LNCAP (cell line): ENCODE results near the gene TBC1D14.

Experiments
- CTCF ChIP-seq: fragments of 450-650 bp; IDR thresholded peaks from 2 replicates; pipeline ENCODE4 v1.5.1; 2017; ENCODE audit warnings: mild to moderate bottlenecking

Gene TBC1D14

GRCh38 chr4:7050481-7051143, 141.0 kb downstream of the TBC1D14 start:
- TF ChIP-seq CTCF, result no peak

GRCh38 chr4:7051144-7051495, 141.5 kb downstream of the TBC1D14 start:
- TF ChIP-seq CTCF, result no peak

DNA sequence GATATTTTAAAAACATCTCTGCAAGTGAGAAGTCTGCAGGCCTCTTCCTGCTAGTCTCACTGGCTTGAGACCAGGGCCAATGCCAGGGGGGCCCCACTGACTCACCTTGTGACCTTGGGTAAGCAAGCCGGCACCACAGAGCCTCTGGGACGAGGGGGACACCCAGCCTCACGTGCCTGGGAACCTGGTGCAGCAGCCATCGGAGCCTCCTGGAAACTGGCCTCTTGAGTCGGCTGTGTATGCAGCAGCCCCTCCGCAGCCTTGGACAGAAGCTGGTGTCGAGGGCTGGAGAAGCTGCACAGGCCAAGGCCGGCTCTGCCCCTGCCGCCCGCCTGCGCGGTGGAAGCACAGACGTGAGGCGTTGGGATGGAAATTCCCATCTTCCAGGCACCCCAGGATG, 142.3 kb downstream of the TBC1D14 start:
- TF ChIP-seq CTCF, result no peak

GRCh38 chr4:7052313-7052712, 142.7 kb downstream of the TBC1D14 start:
- TF ChIP-seq CTCF, result no peak

DNA sequence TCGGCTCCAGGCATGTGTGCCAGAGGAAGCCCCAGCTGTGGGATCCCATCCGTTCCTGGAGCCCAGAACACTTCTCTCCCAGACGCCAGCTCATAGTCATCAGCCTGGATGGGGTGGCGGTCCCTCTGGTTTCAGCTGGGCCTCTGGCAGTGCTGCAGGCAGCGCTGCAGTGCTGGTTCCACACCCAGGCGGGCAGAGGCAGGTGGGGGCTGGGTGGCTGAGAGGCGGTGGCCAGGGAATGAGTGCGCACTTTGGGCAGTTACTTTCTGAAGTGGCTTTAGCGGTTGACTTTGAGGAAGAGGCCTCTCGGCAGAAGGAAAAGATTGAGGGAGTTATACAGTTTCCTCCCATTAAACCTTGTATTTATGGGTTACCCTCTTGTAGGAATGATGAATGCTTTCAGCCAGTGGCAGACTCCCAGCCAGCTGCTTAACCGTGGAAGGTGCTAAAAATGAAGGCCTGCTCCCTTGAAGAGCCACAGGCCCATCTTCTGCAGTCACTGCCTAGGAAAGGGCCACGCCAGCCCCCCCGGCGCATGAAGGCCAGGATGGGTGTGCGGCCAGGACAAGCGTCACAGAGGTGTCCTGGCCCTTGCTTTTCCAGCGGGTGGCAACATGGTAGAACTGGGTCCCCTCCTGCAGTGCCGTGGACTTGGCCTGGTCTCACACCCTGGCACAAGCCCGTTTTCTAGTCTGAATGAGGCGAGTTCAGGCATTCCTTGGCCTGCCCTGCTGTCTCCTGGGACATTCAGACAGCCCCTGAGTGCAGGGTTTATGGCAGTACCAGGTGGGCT, 143.5 kb downstream of the TBC1D14 start:
- no peak for TF ChIP-seq CTCF

DNA sequence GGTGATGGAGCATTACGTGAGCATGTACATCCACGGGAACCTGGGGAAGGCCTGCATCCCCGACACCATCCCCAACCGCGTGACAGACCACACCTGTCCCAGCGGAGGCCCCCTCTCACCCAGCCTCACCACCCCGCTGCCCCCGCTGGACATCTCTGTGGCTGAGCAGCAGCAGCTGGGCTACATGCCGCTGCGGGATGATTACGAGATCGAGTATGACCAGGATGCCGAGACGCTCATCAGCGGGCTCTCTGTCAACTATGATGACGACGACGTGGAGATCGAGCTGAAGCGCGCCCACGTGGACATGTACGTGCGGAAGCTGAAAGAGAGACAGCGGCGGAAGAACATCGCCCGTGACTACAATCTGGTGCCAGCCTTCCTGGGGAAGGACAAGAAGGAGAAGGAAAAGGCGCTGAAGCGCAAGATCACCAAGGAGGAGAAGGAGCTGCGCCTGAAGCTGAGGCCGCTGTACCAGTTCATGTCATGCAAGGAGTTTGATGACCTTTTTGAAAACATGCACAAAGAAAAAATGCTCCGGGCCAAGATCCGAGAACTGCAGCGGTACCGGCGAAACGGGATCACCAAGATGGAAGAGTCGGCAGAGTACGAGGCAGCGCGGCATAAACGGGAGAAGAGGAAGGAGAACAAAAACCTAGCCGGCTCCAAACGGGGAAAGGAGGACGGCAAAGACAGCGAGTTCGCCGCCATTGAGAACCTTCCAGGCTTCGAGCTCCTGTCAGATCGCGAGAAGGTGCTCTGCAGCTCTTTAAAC, 144.7 kb downstream of the TBC1D14 start:
- no peak for TF ChIP-seq CTCF

GRCh38 chr4:7055111-7055989, 145.7 kb downstream of the TBC1D14 start:
- TF ChIP-seq CTCF, result no peak
